Smooth muscle cell of bladder (primary cell): ENCODE data around the gene CTDNEP1. TPM values are rescaled to one million over a fixed set of nuclear protein-coding genes. Genes with fewer than 3 reads are reported as not detected.

ENCODE experiments used
- total RNA-seq: library from RNA; depleted of rRNA; stranded (reverse); fragments of >200 nt; gene quantifications from 2 replicates; pipeline ENCODE4 v1.2.3, GENCODE V29; 2014

Gene CTDNEP1
- 15.2 and 17.6 TPM in 2 replicates for total RNA-seq

GRCh38 chr17:7251661-7252175, at the start of gene CTDNEP1:
TSS of gene CTDNEP1 (minus strand) at chr17:7251734. CDS start at chr17:7251296, 438 bp downstream.

GRCh38 chr17:7294614-7295153, 43.1 kb upstream of the CTDNEP1 start, which contains the start of gene YBX2:
TSS of gene YBX2 (minus strand) at chr17:7294639. CDS start at chr17:7294500, 139 bp downstream.

GRCh38 chr17:7281074-7281952, 29.8 kb upstream of the CTDNEP1 start, which contains the start of gene SLC2A4:
TSS of gene SLC2A4 (plus strand) at chr17:7281718. CDS start at chr17:7281935, 217 bp downstream.

DNA sequence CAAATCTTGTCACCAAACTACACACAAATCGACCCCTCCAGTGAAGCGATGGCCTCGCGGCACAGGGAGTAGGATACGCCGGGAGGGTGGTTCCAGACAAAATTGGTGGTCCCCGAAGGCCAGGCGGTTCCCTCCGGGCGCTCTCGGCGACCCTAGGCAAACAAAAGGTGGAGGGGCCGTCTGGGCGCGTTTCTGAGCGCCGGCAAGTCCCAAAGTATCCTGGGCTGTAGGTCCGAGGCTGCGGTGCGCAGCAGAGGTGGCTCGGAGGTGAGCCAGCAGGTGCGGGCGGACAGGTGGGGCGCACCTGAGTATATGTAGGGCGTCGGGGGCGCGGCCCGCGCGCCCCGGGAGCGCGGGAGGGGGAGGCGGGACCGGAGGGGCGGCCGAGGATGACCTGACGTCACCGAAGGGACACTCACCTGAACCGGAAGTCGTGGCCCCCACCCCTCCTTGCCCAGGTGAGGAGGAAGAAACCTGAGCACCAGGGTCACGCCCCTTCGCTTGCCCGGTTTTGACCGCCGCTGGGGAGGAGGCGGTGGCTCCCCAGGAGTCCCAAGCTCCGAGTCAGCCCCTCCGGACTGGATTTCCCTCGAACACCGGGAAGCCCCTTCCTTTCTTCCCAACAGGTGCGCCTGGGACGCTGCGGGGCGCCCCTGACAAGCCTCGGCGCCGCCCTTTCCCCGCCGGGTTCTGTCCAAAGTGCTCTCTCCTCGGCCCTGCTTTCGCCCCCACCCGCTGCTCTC, 10.8 kb upstream of the CTDNEP1 start, which contains the start of gene CLDN7:
CLDN7 (minus strand) TSS at position 287 of the 743 bp plus-strand sequence. CDS start 435 bp downstream, outside the sequence.

DNA sequence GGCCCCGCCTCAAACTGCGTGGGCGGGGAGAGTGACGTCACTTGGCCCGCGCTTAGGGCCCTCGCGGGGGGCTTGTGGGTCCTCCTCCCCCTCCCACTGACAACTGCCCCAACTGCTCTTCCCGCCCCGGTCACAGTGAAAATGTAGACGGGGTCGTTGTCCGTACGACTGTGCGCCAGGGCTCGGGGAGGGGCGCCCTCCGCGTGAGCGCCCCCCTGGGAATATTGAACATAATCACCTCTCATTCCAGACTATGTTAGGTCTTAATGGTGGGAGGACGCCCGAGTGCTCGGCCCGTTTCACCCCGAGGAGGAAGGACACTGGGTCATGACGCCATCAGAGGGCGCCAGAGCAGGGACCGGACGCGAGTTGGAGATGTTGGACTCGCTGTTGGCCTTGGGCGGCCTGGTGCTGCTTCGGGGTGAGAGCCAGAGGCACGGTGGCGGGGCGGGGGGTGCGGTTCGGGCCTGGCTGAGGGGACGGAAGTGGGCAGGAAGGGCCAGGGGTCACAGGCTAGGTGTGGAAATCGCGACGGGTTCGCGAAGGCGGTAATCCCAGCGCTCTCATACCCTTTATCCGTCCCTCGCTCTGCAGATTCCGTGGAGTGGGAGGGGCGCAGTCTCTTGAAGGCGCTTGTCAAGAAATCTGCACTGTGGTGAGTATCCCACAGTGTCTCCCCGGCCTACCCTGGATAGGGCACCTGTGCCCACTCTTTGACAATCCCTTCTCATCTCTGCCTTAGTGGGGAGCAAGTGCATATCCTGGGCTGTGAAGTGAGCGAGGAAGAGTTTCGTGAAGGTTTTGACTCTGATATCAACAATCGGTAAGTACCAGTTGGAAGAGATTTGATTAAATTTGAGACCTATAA, 876 bp upstream of the CTDNEP1 start, which contains the start of gene ELP5:
ELP5 (plus strand) TSS at position 40 of the 868 bp plus-strand sequence; CDS start at position 376, 336 bp downstream.

DNA sequence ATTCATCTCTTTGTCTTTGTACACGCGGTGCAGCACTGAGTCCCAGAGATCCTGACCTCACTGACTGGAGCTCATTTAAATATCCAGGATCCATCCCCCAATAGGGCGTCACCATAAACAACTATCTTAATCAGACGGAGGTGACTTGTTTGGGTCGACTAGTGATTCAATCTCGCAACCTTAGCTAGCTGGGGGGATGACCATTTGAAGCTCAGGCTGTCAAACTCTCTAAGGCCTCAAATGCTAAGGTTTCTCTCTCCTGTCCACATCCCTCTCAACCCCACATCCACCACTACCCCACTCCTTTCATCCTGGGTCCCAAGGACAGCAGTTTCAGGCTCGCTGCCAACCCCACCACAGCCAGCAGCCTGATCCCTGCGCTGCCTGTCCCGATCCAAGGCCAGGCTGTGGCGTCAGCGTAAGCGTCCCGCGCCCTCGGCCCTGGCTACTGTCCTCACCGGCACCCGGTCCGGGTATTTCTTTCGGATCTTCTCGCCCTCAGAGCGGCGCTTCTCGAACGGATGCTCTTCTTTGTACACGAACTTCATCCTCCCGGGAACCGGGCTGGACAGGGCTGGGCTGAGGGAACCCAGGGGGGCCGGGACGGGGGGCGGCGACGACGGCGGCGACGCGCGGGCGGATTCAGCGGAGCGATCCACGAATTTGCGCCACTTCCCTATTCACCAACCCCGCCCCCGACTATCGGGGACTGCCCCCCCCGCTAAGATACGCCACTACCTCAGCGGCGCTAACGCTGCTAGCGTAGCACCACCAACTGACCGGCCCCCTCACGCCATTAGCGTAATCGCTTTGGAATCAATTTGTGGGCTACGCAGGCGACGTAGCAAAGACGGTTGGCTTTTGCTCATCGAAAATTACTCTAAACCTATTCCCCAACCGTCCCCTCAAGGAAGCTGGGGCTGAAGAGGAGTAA, 9.5 kb downstream of the CTDNEP1 start, which contains the start of gene GABARAP:
GABARAP (minus strand) TSS at position 667 of the 934 bp plus-strand sequence; CDS start at position 548, 119 bp downstream.

GRCh38 chr17:7239091-7240027, 12.2 kb downstream of the CTDNEP1 start, which contains the start of gene PHF23:
TSS of gene PHF23 (minus strand) at chr17:7239457. CDS start at chr17:7239279, 178 bp downstream.

DNA sequence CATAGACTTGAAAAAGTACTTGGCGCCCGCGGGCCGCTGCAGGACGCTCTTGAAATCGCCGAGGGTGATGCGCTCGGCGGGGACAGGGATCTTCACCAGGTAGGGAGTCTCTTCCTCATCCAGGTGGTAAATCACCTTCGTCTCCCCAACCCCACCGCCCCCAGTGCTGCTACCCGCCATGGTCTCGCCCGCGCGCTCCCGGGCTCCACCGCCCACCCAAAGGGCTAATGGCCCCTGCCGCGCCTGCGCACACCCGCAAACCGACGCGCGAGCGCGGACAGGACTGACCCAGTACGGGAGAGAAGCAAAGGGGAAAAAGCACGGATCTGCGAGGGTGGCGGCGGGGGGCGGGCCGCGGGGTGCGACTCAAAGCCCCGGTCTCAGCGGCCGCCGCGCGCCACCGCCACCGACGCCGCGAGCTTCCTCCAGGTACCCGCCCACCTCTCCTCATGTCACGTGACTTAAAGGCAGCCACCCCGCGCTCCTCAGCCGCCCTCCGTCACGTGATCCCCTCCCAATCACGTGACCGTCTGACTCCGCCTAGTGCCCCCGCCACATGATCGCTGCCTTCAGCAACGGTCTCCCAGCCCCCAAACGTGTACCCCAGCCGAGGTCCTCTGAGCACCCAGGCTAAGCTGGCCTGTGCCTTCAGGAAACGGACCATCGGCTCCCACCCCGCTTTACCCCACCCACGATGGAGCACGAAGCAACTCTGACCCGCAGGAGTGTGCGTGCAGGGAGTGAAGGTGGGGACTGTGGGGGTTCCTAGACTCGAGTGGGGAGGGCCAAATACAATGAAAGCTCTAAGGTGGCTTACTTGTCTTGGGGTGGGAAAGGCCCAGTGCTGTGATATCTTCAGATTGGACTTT, 17.2 kb downstream of the CTDNEP1 start, which contains the start of gene DVL2:
DVL2 (minus strand) TSS at position 435 of the 869 bp plus-strand sequence; CDS start at position 180, 255 bp downstream.

GRCh38 chr17:7219812-7220592, 31.5 kb downstream of the CTDNEP1 start, which contains the start of the genes ACADVL and DLG4:
TSS of gene ACADVL (plus strand) at chr17:7219938. CDS start at chr17:7219985, 47 bp downstream.
TSS of gene DLG4 (minus strand) at chr17:7219836.

Other genes with a start within 250 kb of the CTDNEP1 start
- 34.1 and 44.0 TPM in 2 replicates for gene RNASEK, start 239.1 kb downstream of the CTDNEP1 start, total RNA-seq
- 0.83 TPM in 1 of 2 replicates, not detected in the other for gene BCL6B, start 228.7 kb downstream of the CTDNEP1 start, total RNA-seq
- 0.57 and 0.92 TPM in 2 replicates for gene SLC16A13, start 215.7 kb downstream of the CTDNEP1 start, total RNA-seq
- 0.28 TPM in 2 replicates for gene SLC16A11, start 207.6 kb downstream of the CTDNEP1 start, total RNA-seq
- not detected in 2 replicates for gene CLEC10A, start 171.5 kb downstream of the CTDNEP1 start, total RNA-seq
- gene ASGR2, start 136.9 kb downstream of the CTDNEP1 start, total RNA-seq = not detected in 2 replicates
- 0.28 and 0.37 TPM in 2 replicates for gene ASGR1, start 72.4 kb downstream of the CTDNEP1 start, total RNA-seq
- 9.0 and 18.4 TPM in 2 replicates for gene DLG4, start 31.9 kb downstream of the CTDNEP1 start, total RNA-seq
- 227 and 290 TPM in 2 replicates for gene ACADVL, start 31.8 kb downstream of the CTDNEP1 start, total RNA-seq
- 78.2 and 87.1 TPM in 2 replicates for gene DVL2, start 17.2 kb downstream of the CTDNEP1 start, total RNA-seq
- 38.3 and 47.5 TPM in 2 replicates for gene PHF23, start 12.3 kb downstream of the CTDNEP1 start, total RNA-seq
- 168 and 193 TPM in 2 replicates for gene GABARAP, start 9.3 kb downstream of the CTDNEP1 start, total RNA-seq
- gene ELP5, start 481 bp upstream of the CTDNEP1 start, total RNA-seq = 26.5 and 27.7 TPM in 2 replicates
- gene CLDN7, start 10.7 kb upstream of the CTDNEP1 start, total RNA-seq = 1.3 and 1.6 TPM in 2 replicates
- gene SLC2A4, start 30.0 kb upstream of the CTDNEP1 start, total RNA-seq = 0.28 TPM in 2 replicates
- 0.09 TPM in 1 of 2 replicates, not detected in the other for gene YBX2, start 42.9 kb upstream of the CTDNEP1 start, total RNA-seq
- 397 and 405 TPM in 2 replicates for gene EIF5A, start 55.9 kb upstream of the CTDNEP1 start, total RNA-seq
- gene GPS2, start 63.6 kb upstream of the CTDNEP1 start, total RNA-seq = 26.2 and 32.5 TPM in 2 replicates
- gene NEURL4, start 77.6 kb upstream of the CTDNEP1 start, total RNA-seq = 14.4 and 23.1 TPM in 2 replicates
- 2.1 and 3.3 TPM in 2 replicates for gene ACAP1, start 84.8 kb upstream of the CTDNEP1 start, total RNA-seq
- gene KCTD11, start 100.4 kb upstream of the CTDNEP1 start, total RNA-seq = 6.8 and 16.4 TPM in 2 replicates
- not detected in 2 replicates for gene TMEM95, start 103.4 kb upstream of the CTDNEP1 start, total RNA-seq
- gene TNK1, start 129.4 kb upstream of the CTDNEP1 start, total RNA-seq = 0.37 and 0.57 TPM in 2 replicates
- 13.9 and 14.4 TPM in 2 replicates for gene PLSCR3, start 142.8 kb upstream of the CTDNEP1 start, total RNA-seq
- gene TMEM256, start 152.4 kb upstream of the CTDNEP1 start, total RNA-seq = 105 and 158 TPM in 2 replicates
- gene NLGN2, start 156.1 kb upstream of the CTDNEP1 start, total RNA-seq = 4.1 and 6.3 TPM in 2 replicates
- gene SPEM1, start 168.6 kb upstream of the CTDNEP1 start, total RNA-seq = not detected in 2 replicates
- not detected in 2 replicates for gene SPEM2, start 173.9 kb upstream of the CTDNEP1 start, total RNA-seq
- gene SPEM3, start 177.1 kb upstream of the CTDNEP1 start, total RNA-seq = not detected in 2 replicates
- 0.71 and 0.74 TPM in 2 replicates for gene TMEM102, start 183.7 kb upstream of the CTDNEP1 start, total RNA-seq
- 0.71 and 3.4 TPM in 2 replicates for gene FGF11, start 187.8 kb upstream of the CTDNEP1 start, total RNA-seq
- gene CHRNB1, start 193.3 kb upstream of the CTDNEP1 start, total RNA-seq = 5.9 and 7.3 TPM in 2 replicates
- gene ZBTB4, start 227.9 kb upstream of the CTDNEP1 start, total RNA-seq = 14.8 and 19.0 TPM in 2 replicates
- gene SLC35G6, start 229.7 kb upstream of the CTDNEP1 start, total RNA-seq = not detected in 2 replicates
- 65.1 and 79.0 TPM in 2 replicates for gene POLR2A, start 232.6 kb upstream of the CTDNEP1 start, total RNA-seq